ENCODE results near the gene C9orf50. TPM values are rescaled to one million over a fixed set of nuclear protein-coding genes. Genes with fewer than 3 reads are reported as not detected.
A peak's percentile ranks its signal among the peaks of the same experiment; 100 is the strongest.

C9orf50 gene
- total and polyA plus RNA-seq, 2 donors (not counting 1 experiment from before 2014, with no cell fraction given) = not detected

- Histone ChIP-seq H4K20me1 (ENCODE audit: control insufficient read depth, insufficient read depth, low read length, poor library complexity, severe bottlenecking) (no peaks in the 10 kb centered on the region), H3K27me3 (replicated peaks in 1 of 4; ENCODE audit: control extremely low read depth in 1 of 4, control insufficient read depth in 3 of 4, insufficient read depth in 4 of 4, low read length in 3 of 4) (peaks cover 0 to 30% (median 5%) of the 10 kb centered on the region in 4 experiments), H3K9me3 (ENCODE audit: control extremely low read depth in 1 of 3, control insufficient read depth in 2 of 3, insufficient read depth in 1 of 3, low read length in 2 of 3) (no peaks in the 10 kb centered on the region), H3K79me2 (ENCODE audit: control insufficient read depth, insufficient read depth, low read length) (no peaks in the 10 kb centered on the region), H2AFZ (ENCODE audit: insufficient read depth, low read depth, low read length, poor library complexity, severe bottlenecking) (no peak overlapping the region), H3K9ac (ENCODE audit: low read length) (no peak overlapping the region), H3K27ac (ENCODE audit: low read length in 2 of 2) (no peak overlapping the region), H3K4me1 (ENCODE audit: control insufficient read depth in 2 of 2, insufficient read depth in 2 of 2, low read length in 2 of 2) (peaks cover 8 to 9% of the 10 kb centered on the region in 2 donors), H3K36me3 (replicated peaks in 1 of 2; ENCODE audit: control extremely low read depth in 1 of 2, control insufficient read depth in 1 of 2, extremely low read depth in 1 of 2, insufficient read depth in 2 of 2, low read length in 1 of 2) (no peaks in the 10 kb centered on the region), H3K4me2 (replicated peaks; ENCODE audit: low read depth, low read length, poor library complexity, severe bottlenecking) (peak overlapping the region; percentile 19), H3K4me3 (ENCODE audit: control extremely low read depth in 1 of 5, extremely low read depth in 1 of 5, insufficient read depth in 1 of 5, low read depth in 2 of 5, low read length in 4 of 5) (no peak overlapping the region)
- H3K27ac Mint-ChIP-seq = no peak overlapping the region
- H3K4me1 Mint-ChIP-seq = peaks cover 7% of the 10 kb centered on the region
- ChIA-PET POLR2A (no interaction called here), CTCF (no interaction called here)
- TF ChIP-seq EZH2 (IDR thresholded peaks at IDR 0.05; ENCODE audit: borderline replicate concordance, insufficient read depth, low read depth, low read length, poor library complexity, severe bottlenecking) = no peak
- H3K9me3 Mint-ChIP-seq (ENCODE audit: insufficient read depth) = no peaks in the 10 kb centered on the region
- ATAC-seq (ENCODE audit: low read depth) (no peak), DNase-seq (no peak)
- intact Hi-C loops (cut with micrococcal nuclease) = no loop called here
- no peak overlapping the region for H3K4me3 Mint-ChIP-seq
- 51% methylated on average over 9 of the region's 13 CpGs for WGBS (ENCODE audit: insufficient coverage)
- peaks cover 22% of the 10 kb centered on the region for H3K27me3 Mint-ChIP-seq
These were observed 45.7 kb upstream of the C9orf50 start for GRCh38 chr9:129666575-129666974.

GRCh38 chr9:129665814-129666520, 45.1 kb upstream of the C9orf50 start:
- no peak overlapping the region for H3K27ac Mint-ChIP-seq
- peak overlapping the region; percentile 45 for H3K4me3 Mint-ChIP-seq
- intact Hi-C loops (cut with micrococcal nuclease) = no loop called here

More at GRCh38 chr9:129665814-129666520, 45.1 kb upstream of the C9orf50 start:
- Mint-ChIP-seq H3K9me3 (ENCODE audit: insufficient read depth) (no peaks in the 10 kb centered on the region), H3K27me3 (peaks cover 23% of the 10 kb centered on the region), H3K4me1 (peaks cover 7% of the 10 kb centered on the region)
- CTCF ChIA-PET = no interaction called here
- H3K79me2 ChIP-seq (ENCODE audit: control insufficient read depth, insufficient read depth, low read length) = no peaks in the 10 kb centered on the region
- POLR2A ChIA-PET = no interaction called here
- no peaks in the 10 kb centered on the region for H3K36me3 ChIP-seq (replicated peaks in 1 of 2; ENCODE audit: control extremely low read depth in 1 of 2, control insufficient read depth in 1 of 2, extremely low read depth in 1 of 2, insufficient read depth in 2 of 2, low read length in 1 of 2)
- ATAC-seq (ENCODE audit: low read depth) (no peak), DNase-seq (no peak)
- H3K4me2 ChIP-seq (replicated peaks; ENCODE audit: low read depth, low read length, poor library complexity, severe bottlenecking) = peak overlapping the region; percentile 88
- peak overlapping the region; percentile 74 for H2AFZ ChIP-seq (ENCODE audit: insufficient read depth, low read depth, low read length, poor library complexity, severe bottlenecking)
- H3K27ac ChIP-seq (ENCODE audit: low read length in 2 of 2) = no peak overlapping the region
- 13% methylated on average over 82 of the region's 88 CpGs for WGBS (ENCODE audit: insufficient coverage)
- TF ChIP-seq EZH2 (IDR thresholded peaks at IDR 0.05; ENCODE audit: borderline replicate concordance, insufficient read depth, low read depth, low read length, poor library complexity, severe bottlenecking) (no peak), CTCF (IDR thresholded peaks at IDR 0.05) (no peak)
- peaks cover 0 to 30% (median 5%) of the 10 kb centered on the region in 4 experiments for H3K27me3 ChIP-seq (replicated peaks in 1 of 4; ENCODE audit: control extremely low read depth in 1 of 4, control insufficient read depth in 3 of 4, insufficient read depth in 4 of 4, low read length in 3 of 4)
- H3K4me1 ChIP-seq (ENCODE audit: control insufficient read depth in 2 of 2, insufficient read depth in 2 of 2, low read length in 2 of 2) = peaks cover 8 to 9% of the 10 kb centered on the region in 2 donors
- no peaks in the 10 kb centered on the region for H4K20me1 ChIP-seq (ENCODE audit: control insufficient read depth, insufficient read depth, low read length, poor library complexity, severe bottlenecking)
- H3K9me3 ChIP-seq (ENCODE audit: control extremely low read depth in 1 of 3, control insufficient read depth in 2 of 3, insufficient read depth in 1 of 3, low read length in 2 of 3) = no peaks in the 10 kb centered on the region
- H3K4me3 ChIP-seq (ENCODE audit: control extremely low read depth in 1 of 5, extremely low read depth in 1 of 5, insufficient read depth in 1 of 5, low read depth in 2 of 5, low read length in 4 of 5) = no peak overlapping the region
- no peak overlapping the region for H3K9ac ChIP-seq (ENCODE audit: low read length)

Data from B cell (primary cell).